Activated naive CD8-positive, alpha-beta T cell treated with anti-CD3 and anti-CD28 coated beads for 36 hours (primary cell): ENCODE measurements around the gene ETV1. TPM values are rescaled to one million over a fixed set of nuclear protein-coding genes. Genes with fewer than 3 reads are reported as not detected.

ENCODE experiments used
- DNase-seq: peaks from one replicate; pipeline ENCODE4 v3.0.0; 2021
- H3K27ac Mint-ChIP-seq: one replicate; pipeline ENCODE4 v1.8.0; 2022; ENCODE audit warnings: mild to moderate bottlenecking, moderate library complexity, mixed read lengths
- H3K27me3 Mint-ChIP-seq: one replicate; pipeline ENCODE4 v1.8.0; 2022; ENCODE audit warnings: mild to moderate bottlenecking, mixed read lengths
- H3K36me3 Mint-ChIP-seq: one replicate; pipeline ENCODE4 v1.8.0; 2021; ENCODE audit warnings: mild to moderate bottlenecking, mixed read lengths
- H3K4me1 Mint-ChIP-seq: one replicate; pipeline ENCODE4 v1.8.0; 2021; ENCODE audit warnings: mixed read lengths
- H3K4me3 Mint-ChIP-seq: one replicate; pipeline ENCODE4 v1.8.0; 2022; ENCODE audit warnings: mild to moderate bottlenecking, moderate library complexity, mixed read lengths
- H3K9me3 Mint-ChIP-seq: one replicate; pipeline ENCODE4 v1.8.0; 2022; ENCODE audit warnings: mixed read lengths
- total RNA-seq, 2 experiments: library from RNA; stranded (reverse); gene quantifications; one replicate each; pipeline ENCODE4 v1.2.3, GENCODE V29; 2021

ETV1 gene
- total RNA-seq, 2 experiments from 2014 or later, result 0.10 TPM; not detected in 1

DNA sequence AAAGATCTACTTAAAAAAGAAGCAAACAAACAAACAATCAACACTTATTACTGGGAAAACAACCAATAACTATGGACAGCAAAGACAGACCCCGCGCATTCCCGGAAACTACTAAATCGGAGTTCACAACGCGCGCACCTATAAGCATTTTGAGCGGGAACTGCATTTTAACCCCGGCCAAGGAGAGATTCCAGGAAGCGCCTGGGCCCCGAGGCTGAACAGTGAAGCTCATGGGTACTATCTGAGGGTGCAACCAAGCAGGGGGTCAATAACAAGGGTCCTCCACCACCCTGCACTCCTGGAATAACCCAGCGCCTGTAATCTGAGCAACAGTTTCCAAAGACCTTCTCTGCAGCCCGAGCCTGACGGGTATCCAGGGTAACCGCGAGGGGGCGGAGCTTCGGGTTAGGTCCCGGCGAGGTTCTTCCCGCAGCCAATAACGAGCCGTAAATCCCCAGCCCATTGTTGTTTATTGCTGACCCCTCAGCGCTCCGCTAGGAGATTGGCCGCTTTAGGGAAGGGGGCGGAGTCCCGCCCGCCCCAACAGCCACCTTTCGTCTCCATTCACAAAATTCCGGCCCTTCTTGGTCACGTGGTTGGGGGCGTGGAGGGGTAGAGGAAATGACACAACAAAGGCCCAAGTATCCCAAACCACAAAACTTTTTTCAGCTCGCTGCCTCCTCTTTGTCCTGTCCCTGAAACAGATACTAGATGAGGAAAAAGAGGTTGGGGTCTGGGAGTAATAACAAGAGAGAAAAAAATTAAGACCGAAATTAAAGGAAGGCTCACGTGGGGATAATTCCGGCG is 1.7 kb upstream of the ETV1 start:
- no peaks in the 10 kb centered on the region for H3K4me1 Mint-ChIP-seq
- H3K4me3 Mint-ChIP-seq, result no peak overlapping the region
- no peaks in the 10 kb centered on the region for H3K9me3 Mint-ChIP-seq
- no peak overlapping the region for H3K27ac Mint-ChIP-seq
- DNase-seq, result peak; percentile 73
- peaks cover 12% of the 10 kb centered on the region for H3K27me3 Mint-ChIP-seq
- no peaks in the 10 kb centered on the region for H3K36me3 Mint-ChIP-seq

DNA sequence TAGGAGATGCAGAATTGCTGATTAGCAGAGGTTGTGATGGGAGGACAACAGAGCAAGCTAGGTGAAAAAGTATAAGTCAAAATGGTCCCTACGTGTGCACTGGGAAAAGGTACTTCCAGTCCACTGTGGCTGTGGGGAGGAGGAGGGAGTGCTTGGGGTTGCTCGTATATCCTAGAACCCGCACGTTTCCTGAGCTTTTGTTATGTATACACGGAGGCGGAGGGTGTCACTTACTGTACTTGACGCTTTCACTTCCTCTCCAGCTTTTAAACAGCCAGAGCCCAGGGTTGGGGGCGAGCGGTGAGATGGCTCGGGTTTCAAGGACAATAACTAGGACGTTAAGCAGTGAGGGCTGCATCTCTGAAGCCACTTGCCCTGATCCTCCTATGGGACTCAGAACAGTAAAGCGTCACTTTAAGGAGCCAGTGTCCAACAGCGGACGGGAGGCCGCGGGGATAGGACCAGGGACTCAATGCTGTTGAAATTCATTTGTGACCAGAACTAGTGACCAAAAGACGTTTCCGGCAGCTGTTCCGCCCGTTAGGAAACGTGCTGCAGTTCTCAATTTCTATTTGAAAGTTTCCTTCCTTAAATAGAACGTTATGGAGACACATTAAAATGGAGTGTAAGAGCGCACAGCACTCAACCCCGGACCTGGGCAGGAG is 985 bp upstream of the ETV1 start:
- Mint-ChIP-seq H3K9me3 (no peaks in the 10 kb centered on the region), H3K27ac (no peak overlapping the region), H3K36me3 (no peaks in the 10 kb centered on the region), H3K4me1 (no peaks in the 10 kb centered on the region), H3K27me3 (peaks cover 18% of the 10 kb centered on the region), H3K4me3 (no peak overlapping the region)
- DNase-seq, result peak; percentile 3

DNA sequence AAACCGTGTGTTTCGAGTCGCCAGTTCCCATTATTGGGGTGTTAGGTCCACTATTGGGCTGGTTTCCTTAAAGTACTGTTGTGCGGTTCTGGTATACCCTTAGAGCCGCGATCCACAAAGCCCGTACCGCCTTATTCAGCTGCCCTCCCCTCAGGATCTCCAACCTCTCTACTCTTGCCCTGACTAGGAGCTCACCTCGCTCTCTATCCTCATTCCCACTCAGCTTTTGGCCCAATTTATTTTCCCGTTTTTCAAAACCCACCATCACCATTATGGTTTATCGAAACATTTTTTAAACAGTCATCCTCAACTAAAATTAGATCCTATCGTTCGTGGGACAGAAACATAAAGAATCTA is 461 bp upstream of the ETV1 start:
- H3K4me1 Mint-ChIP-seq, result no peaks in the 10 kb centered on the region
- H3K36me3 Mint-ChIP-seq, result no peaks in the 10 kb centered on the region
- H3K4me3 Mint-ChIP-seq, result no peak overlapping the region
- no peak overlapping the region for H3K27ac Mint-ChIP-seq
- H3K9me3 Mint-ChIP-seq, result no peaks in the 10 kb centered on the region
- H3K27me3 Mint-ChIP-seq, result peaks cover 20% of the 10 kb centered on the region
- DNase-seq, result no peak

DNA sequence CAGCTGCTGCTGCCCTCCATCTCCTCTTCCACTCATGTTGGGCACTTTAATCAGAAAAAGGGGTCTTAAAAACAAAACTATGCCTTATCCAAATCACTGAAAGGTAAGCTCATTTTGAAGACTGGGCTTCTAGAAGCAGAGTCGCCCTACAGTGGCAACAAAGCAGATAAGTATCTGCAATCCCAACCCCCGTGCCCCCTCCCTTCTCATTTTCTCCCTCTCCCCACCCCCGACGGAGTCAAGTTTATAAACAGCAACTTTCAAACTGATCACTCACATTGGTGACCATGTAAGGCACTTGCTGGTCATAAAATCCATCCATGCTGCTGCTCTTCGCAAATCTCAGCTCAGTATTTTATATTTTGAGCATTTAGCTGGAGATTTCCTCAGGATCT is 738 bp downstream of the ETV1 start:
- Mint-ChIP-seq H3K36me3 (no peaks in the 10 kb centered on the region), H3K9me3 (no peaks in the 10 kb centered on the region), H3K4me1 (no peaks in the 10 kb centered on the region), H3K27ac (no peak overlapping the region), H3K27me3 (peaks cover 27% of the 10 kb centered on the region), H3K4me3 (no peak overlapping the region)
- DNase-seq, result no peak

DNA sequence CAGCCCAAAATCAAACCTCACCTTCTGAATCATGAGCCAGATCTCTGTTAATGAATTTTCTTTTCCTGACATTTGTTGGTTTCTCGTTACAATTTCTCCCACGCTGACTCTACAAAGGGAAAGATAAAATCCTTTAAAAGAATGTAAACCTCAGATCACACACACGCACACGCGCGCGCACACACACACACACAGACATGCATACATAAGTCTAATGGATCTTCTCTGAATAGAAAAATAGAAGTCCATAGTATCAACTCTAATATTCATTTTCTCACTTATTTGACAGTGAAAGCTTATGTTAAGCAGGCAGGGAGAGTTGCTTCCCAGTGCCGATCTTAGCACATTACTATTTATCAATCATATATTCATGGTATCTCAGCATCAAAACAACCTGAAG is 1.4 kb downstream of the ETV1 start:
- Mint-ChIP-seq H3K27me3 (peaks cover 24% of the 10 kb centered on the region), H3K4me3 (no peak overlapping the region), H3K4me1 (no peaks in the 10 kb centered on the region), H3K36me3 (no peaks in the 10 kb centered on the region), H3K27ac (no peak overlapping the region), H3K9me3 (no peaks in the 10 kb centered on the region)
- DNase-seq, result no peak

DNA sequence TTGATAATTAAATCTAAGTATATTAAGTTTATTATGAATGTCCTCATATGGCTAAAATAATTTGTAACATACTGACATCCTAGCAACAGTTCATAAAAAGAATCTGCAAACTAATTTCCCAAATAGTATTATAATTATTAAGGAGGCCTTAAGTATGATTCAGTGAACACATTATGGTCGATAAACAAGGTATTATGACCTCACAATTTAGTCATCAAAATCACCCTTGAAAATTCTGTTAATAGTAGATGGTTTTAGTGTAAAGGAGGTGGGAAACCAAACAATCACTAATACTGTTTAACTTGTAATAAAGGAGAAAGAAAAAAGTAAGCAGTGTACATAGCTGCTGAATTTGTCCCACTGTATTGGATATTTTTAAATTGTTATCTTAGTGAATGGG is 2.1 kb downstream of the ETV1 start:
- no peak overlapping the region for H3K4me3 Mint-ChIP-seq
- peaks cover 2% of the 10 kb centered on the region for H3K4me1 Mint-ChIP-seq
- H3K27ac Mint-ChIP-seq, result no peak overlapping the region
- DNase-seq, result no peak
- H3K36me3 Mint-ChIP-seq, result no peaks in the 10 kb centered on the region
- H3K27me3 Mint-ChIP-seq, result peaks cover 22% of the 10 kb centered on the region
- H3K9me3 Mint-ChIP-seq, result no peaks in the 10 kb centered on the region

DNA sequence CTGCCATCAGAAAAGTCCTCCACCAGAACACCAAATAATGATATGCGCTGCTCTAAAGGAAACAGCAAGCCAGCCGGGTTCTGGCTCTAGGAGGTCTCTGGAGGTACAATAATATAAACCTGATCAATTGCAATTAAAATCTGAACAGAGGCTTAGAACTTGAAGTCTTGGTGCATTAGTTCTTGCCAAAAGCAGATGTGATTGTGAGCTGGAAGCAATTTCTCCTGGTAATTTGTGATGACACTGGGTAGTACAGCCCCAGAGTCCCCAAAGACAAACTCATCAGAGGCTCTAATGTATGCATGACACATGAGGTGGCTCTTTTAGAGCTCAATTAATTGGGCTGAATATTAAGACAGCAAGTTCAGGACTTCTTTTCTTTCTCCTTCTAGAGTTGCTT is 3.3 kb downstream of the ETV1 start:
- Mint-ChIP-seq H3K27ac (no peak overlapping the region), H3K36me3 (no peaks in the 10 kb centered on the region), H3K9me3 (no peaks in the 10 kb centered on the region), H3K27me3 (peaks cover 22% of the 10 kb centered on the region), H3K4me3 (no peak overlapping the region), H3K4me1 (peaks cover 2% of the 10 kb centered on the region)
- no peak for DNase-seq

DNA sequence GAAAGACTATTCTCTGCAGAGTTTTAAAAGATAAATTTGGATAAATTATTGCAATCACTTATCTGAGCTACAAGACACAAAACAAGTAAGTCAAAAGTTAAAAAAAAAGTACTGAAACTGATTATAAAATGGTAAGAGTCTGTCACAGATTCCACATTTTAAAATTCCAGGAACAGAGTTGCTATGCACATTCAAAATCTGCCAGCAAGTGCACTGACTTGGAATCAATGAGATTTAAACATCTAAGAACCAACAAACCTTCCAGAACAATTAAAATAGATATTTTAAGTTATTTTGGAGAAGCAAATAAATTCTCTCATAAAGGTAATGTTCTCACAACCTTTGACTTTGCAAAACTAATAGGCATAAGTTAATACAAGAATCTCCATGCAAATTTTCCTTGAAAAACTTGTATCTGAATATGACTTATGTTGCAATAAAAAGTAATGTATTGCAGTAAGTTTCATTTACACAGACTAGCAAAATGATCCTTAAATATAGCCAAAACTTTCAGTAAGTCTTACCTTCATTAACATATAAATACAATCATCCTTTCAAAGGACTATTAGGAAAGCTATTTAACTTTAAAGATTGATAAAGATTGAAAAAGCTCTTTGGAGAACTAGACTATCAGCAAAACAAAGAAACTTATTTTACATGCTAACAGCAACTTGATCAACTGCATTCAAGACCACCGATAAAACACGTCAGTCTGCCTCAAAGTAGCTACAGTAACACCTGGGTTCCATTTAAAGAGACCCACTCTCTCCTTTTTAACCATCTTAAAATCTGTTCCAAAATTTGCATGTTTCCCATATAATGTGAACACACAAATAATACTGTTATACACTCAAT is 4.4 kb downstream of the ETV1 start:
- Mint-ChIP-seq H3K27me3 (peaks cover 25% of the 10 kb centered on the region), H3K9me3 (no peaks in the 10 kb centered on the region), H3K36me3 (no peaks in the 10 kb centered on the region), H3K27ac (no peak overlapping the region), H3K4me3 (no peak overlapping the region), H3K4me1 (peaks cover 2% of the 10 kb centered on the region)
- no peak for DNase-seq

DNA sequence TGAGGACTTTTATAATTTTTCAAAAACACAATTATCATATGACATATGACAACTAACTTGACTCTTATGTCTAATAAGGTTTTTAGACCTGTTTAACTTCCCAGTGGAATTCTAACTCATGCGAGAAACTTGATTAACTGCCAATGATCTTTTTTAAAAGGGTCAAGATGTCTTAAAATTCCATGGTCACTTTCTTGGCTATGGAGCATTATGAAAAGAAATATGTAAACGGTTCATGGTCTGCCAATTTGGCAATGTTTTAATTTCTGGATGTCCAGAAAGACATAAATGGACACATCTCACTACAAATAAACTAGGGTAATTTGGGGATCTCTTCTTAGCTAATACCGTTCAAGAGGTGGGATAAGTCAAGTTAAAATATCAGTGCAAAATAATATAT is 5.4 kb downstream of the ETV1 start:
- no peaks in the 10 kb centered on the region for H3K9me3 Mint-ChIP-seq
- no peaks in the 10 kb centered on the region for H3K36me3 Mint-ChIP-seq
- no peak for DNase-seq
- no peak overlapping the region for H3K4me3 Mint-ChIP-seq
- peaks cover 25% of the 10 kb centered on the region for H3K27me3 Mint-ChIP-seq
- no peak overlapping the region for H3K27ac Mint-ChIP-seq
- peaks cover 2% of the 10 kb centered on the region for H3K4me1 Mint-ChIP-seq

DNA sequence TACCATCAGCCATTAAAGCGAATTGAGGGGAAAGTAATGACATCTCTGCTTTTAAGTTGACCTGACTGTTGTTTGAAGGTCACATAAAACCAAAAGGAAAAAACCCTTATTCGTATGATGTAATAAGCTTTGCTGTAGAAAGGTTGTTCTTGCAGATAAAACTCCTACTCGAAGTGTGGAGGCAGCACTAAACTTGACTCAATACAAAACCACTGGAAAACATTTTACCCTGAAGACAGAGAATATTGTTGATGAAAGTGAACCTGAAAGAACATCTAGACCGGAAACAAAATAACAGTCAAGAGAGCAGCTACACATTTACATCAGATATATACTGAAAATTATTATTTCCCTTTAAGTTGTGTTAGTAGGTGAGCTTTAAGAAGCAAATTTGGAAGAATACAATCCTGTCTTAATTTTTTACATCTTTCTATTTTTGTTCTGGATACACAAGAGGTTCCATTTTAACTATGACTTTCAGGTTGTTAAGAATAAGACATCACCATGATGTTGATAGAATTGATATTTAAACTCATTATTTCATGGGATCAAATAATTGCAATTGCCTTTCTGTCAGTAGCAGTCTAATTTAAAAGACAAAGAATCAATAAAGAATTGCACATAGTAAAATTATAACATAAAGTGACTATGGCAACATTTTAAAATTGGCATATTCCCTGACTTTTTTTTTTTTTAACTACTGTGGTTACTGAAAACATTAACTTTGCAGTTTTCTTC is 6.4 kb downstream of the ETV1 start:
- Mint-ChIP-seq H3K27ac (no peak overlapping the region), H3K9me3 (no peaks in the 10 kb centered on the region), H3K4me3 (no peak overlapping the region), H3K4me1 (peaks cover 2% of the 10 kb centered on the region), H3K36me3 (no peaks in the 10 kb centered on the region), H3K27me3 (peaks cover 25% of the 10 kb centered on the region)
- no peak for DNase-seq

DNA sequence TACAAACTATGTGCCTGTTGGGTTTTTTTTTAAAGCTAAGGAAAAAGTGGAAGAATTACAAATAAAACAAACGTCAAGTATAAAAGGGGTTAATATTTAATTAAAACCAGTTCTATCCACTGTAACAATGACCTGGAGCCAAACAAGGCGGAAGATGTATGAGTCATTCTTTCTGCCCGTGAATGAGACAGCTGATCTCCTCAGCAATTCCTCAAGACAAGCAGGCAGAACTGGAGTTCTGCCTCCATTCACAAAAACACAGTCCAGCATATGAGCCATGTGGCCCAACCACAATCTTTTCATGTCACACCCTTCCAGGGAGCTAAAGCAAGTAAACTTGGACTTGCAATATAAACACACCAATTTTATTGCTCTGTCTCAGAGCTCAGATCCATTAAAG is 8.4 kb downstream of the ETV1 start:
- Mint-ChIP-seq H3K9me3 (no peaks in the 10 kb centered on the region), H3K4me3 (no peak overlapping the region), H3K27ac (no peak overlapping the region), H3K27me3 (peaks cover 18% of the 10 kb centered on the region), H3K4me1 (peaks cover 2% of the 10 kb centered on the region), H3K36me3 (no peaks in the 10 kb centered on the region)
- DNase-seq, result no peak

DNA sequence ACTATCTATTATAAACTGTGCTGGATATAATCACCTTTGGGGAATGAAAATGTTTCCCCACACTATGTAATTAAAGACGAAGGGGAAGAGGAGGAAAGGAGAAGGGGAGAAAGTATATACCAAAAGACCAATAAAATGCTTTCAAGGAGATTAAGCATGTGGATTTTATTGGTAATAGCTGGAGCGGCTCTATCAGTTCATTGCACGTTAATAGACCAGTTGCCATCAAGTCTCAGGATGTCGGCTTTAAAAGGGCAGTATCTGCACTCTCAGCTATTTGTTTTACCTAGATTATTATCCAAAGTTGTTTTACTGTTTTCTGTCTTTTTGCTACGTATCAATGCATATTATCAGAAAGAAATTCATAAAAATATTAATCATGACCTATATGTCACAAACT is 9.0 kb downstream of the ETV1 start:
- Mint-ChIP-seq H3K36me3 (no peaks in the 10 kb centered on the region), H3K27ac (no peak overlapping the region), H3K4me3 (no peak overlapping the region), H3K9me3 (no peaks in the 10 kb centered on the region), H3K27me3 (peaks cover 12% of the 10 kb centered on the region), H3K4me1 (peaks cover 2% of the 10 kb centered on the region)
- no peak for DNase-seq

DNA sequence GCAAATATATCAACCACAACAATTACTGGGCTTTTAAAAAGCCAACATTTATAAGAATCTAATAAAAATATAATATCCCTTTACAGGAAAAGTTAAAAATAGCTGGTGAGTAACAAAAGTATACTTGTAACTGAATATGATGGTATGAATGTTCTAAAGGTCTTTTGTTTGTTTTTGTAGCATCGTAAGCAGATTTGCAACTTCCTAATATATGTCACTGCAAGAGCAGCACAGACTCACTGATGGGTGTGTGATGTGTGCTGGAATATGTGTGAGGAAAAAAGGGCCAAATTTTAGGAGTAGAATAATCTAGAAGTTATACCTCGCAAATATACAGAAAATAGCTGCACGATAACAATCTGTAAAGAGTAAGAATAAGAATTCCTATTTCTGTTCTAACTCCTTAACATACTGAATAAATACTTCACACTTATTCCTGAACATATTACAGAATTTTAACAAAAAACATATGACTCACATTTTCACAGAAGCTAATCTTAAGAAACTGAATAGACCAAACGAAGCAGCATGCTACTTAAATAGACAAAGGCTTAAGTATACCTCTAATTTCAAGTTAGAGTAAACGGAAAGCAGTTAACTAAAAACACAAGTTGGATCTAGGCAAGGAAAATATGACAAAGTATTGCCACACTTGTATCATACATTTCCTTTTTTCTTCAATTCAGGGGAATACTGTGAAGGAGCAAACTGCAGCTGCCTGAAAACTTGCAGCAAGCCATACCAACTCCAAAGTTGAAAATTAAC is 9.6 kb downstream of the ETV1 start:
- H3K27ac Mint-ChIP-seq, result no peak overlapping the region
- no peak for DNase-seq
- H3K4me3 Mint-ChIP-seq, result no peak overlapping the region
- H3K27me3 Mint-ChIP-seq, result peaks cover 10% of the 10 kb centered on the region
- peaks cover 2% of the 10 kb centered on the region for H3K4me1 Mint-ChIP-seq
- no peaks in the 10 kb centered on the region for H3K9me3 Mint-ChIP-seq
- no peaks in the 10 kb centered on the region for H3K36me3 Mint-ChIP-seq

DNA sequence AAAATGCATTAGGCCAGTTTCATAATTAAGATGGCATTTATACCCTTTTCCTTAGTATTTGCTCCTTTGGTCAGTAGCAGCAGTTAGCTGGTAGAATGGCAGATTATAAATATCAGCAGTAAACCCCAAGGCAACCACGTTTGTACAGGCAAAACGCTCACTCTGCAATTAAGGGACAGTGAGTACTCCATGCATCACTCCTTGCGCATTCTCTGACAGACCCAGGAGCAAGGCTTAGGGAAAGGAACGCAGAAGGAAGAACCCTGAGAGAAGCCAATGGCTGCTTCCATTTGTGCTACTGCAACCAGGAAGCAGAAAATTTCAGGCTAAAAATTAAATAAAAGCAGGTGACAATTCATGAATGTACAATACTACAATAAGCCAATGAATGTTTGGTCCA is 12.9 kb downstream of the ETV1 start:
- Mint-ChIP-seq H3K36me3 (no peaks in the 10 kb centered on the region), H3K27me3 (peaks cover 3% of the 10 kb centered on the region), H3K27ac (no peak overlapping the region), H3K9me3 (no peaks in the 10 kb centered on the region), H3K4me1 (no peaks in the 10 kb centered on the region), H3K4me3 (no peak overlapping the region)
- no peak for DNase-seq
